Measurements from ENCODE around the gene ZMYND11. TPM values are rescaled to one million over a fixed set of nuclear protein-coding genes. Genes with fewer than 3 reads are reported as not detected.

The ZMYND11 gene
- total and polyA plus RNA-seq, 11 donors = 22.7 to 96.6 (median 73.3) TPM

- ATAC-seq (peak; percentile 17 to 65 (median 60)), DNase-seq (peak; percentile 64 to 81 (median 73))
- H3K27me3 ChIP-seq = peaks cover 0 to 6% (median 0%) of the 10 kb centered on the region in 9 donors
- H3K4me1 ChIP-seq = peaks cover 6 to 57% (median 33%) of the 10 kb centered on the region in 12 donors
- peak overlapping the region; percentile 91 to 98 (median 96) for H3K27ac ChIP-seq
- H3K9me3 ChIP-seq = no peaks in the 10 kb centered on the region
- intact Hi-C loops (cut with DNase I) = no loop called here
- TF ChIP-seq CTCF (IDR thresholded peaks at IDR 0.05) (no peak), POLR2A (IDR thresholded peaks at IDR 0.05) (no peak)
- H3K36me3 ChIP-seq = no peaks in the 10 kb centered on the region
- peak overlapping the region; percentile 82 to 95 (median 90) for H3K4me3 ChIP-seq
- WGBS, 4 donors = 0% methylated on average over 12 to 112 of the region's 112 CpGs
Measured at GRCh38 chr10:135601-136464, 578 bp downstream of the ZMYND11 start.

GRCh38 chr10:136465-136762, 1.2 kb downstream of the ZMYND11 start:
- 13 to 20% (median 15%) methylated on average over 5 to 10 of the region's 10 CpGs for WGBS, 4 donors
- DNase-seq (no peak), ATAC-seq (peak in 3 of 4 donors; percentile 23 to 53 (median 29))
- Histone ChIP-seq H3K4me1 (peaks cover 6 to 60% (median 35%) of the 10 kb centered on the region in 12 donors), H3K4me3 (peak overlapping the region; percentile 82 to 95 (median 90)), H3K36me3 (no peaks in the 10 kb centered on the region), H3K27me3 (peaks cover 0 to 6% (median 0%) of the 10 kb centered on the region in 9 donors), H3K9me3 (no peaks in the 10 kb centered on the region), H3K27ac (peak overlapping the region; percentile 91 to 98 (median 96))
- intact Hi-C loops (cut with DNase I) = no loop called here
- TF ChIP-seq POLR2A (IDR thresholded peaks at IDR 0.05) = no peak
- TF ChIP-seq CTCF (IDR thresholded peaks at IDR 0.05) = no peak

- 75 to 100% (median 96%) methylated on average over 1 of the region's 1 CpG for WGBS, 4 donors
- Histone ChIP-seq H3K9me3 (no peaks in the 10 kb centered on the region), H3K27ac (no peak overlapping the region), H3K36me3 (no peaks in the 10 kb centered on the region), H3K4me1 (peaks cover 6 to 60% (median 35%) of the 10 kb centered on the region in 12 donors), H3K4me3 (peak overlapping the region in 6 of 12 donors; percentile 89 to 95 (median 92)), H3K27me3 (peaks cover 0 to 6% (median 0%) of the 10 kb centered on the region in 9 donors)
- TF ChIP-seq POLR2A (IDR thresholded peaks at IDR 0.05) = no peak
- peak in 5 of 12 donors; percentile 22 to 34 (median 23) for TF ChIP-seq CTCF (IDR thresholded peaks at IDR 0.05)
- ATAC-seq (no peak), DNase-seq (no peak)
- intact Hi-C loops (cut with DNase I) = no loop called here
Measured at GRCh38 chr10:137031-137430, 1.8 kb downstream of the ZMYND11 start.

GRCh38 chr10:137606-138005, 2.4 kb downstream of the ZMYND11 start:
- no peak overlapping the region for H3K4me3 ChIP-seq
- peaks cover 0 to 1% (median 0%) of the 10 kb centered on the region in 9 donors for H3K27me3 ChIP-seq
- ATAC-seq = no peak
- intact Hi-C loops (cut with DNase I) = no loop called here
- peaks cover 7 to 60% (median 36%) of the 10 kb centered on the region in 12 donors for H3K4me1 ChIP-seq
- H3K27ac ChIP-seq = no peak overlapping the region
- DNase-seq = no peak
- TF ChIP-seq CTCF (IDR thresholded peaks at IDR 0.05) (no peak), POLR2A (IDR thresholded peaks at IDR 0.05) (no peak)
- H3K36me3 ChIP-seq = no peaks in the 10 kb centered on the region
- no peaks in the 10 kb centered on the region for H3K9me3 ChIP-seq
